IMR-90 (cell line): ENCODE measurements around the gene SDHAF1.

Experiments used
- POLR2A ChIP-seq: IDR thresholded peaks from 2 replicates; pipeline ENCODE4 v1.6.1; 2012; ENCODE audit warnings: mild to moderate bottlenecking, low read depth, low read length
- RFX5 ChIP-seq: IDR thresholded peaks from 2 replicates; pipeline ENCODE4 v1.8.0; 2012; ENCODE audit warnings: low read depth, mild to moderate bottlenecking, low read length, moderate library complexity

- TF ChIP-seq RFX5 (no peak), POLR2A (no peak)
Measured at GRCh38 chr19:36031308-36031707, 36.3 kb downstream of the SDHAF1 start.
